Measurements from ENCODE around the gene C2CD2.

The C2CD2 gene

GRCh38 chr21:41898998-41899397, 54.8 kb downstream of the C2CD2 start:
- Mint-ChIP-seq H3K4me1 (ENCODE audit: low read depth) (peaks cover 15% of the 10 kb centered on the region), H3K27ac (no peak overlapping the region), H3K9me3 (no peaks in the 10 kb centered on the region), H3K36me3 (ENCODE audit: low read depth) (peaks cover 96% of the 10 kb centered on the region), H3K4me3 (no peak overlapping the region), H3K27me3 (peaks cover 3% of the 10 kb centered on the region)
- intact Hi-C loops (cut with micrococcal nuclease) = no loop called here

GRCh38 chr21:41897700-41898099, 56.1 kb downstream of the C2CD2 start:
- Mint-ChIP-seq H3K4me3 (no peak overlapping the region), H3K27ac (no peak overlapping the region), H3K9me3 (no peaks in the 10 kb centered on the region), H3K27me3 (peaks cover 3% of the 10 kb centered on the region), H3K36me3 (ENCODE audit: low read depth) (peaks cover 85% of the 10 kb centered on the region), H3K4me1 (ENCODE audit: low read depth) (peaks cover 15% of the 10 kb centered on the region)
- intact Hi-C loops (cut with micrococcal nuclease) = no loop called here

- H3K36me3 Mint-ChIP-seq (ENCODE audit: low read depth) = peaks cover 85% of the 10 kb centered on the region
- intact Hi-C loops (cut with micrococcal nuclease) = no loop called here
- H3K9me3 Mint-ChIP-seq = no peaks in the 10 kb centered on the region
- H3K27me3 Mint-ChIP-seq = peaks cover 3% of the 10 kb centered on the region
- H3K4me1 Mint-ChIP-seq (ENCODE audit: low read depth) = peaks cover 15% of the 10 kb centered on the region
- no peak overlapping the region for H3K4me3 Mint-ChIP-seq
- no peak overlapping the region for H3K27ac Mint-ChIP-seq
Measured at GRCh38 chr21:41897047-41897669, 56.7 kb downstream of the C2CD2 start.

- peaks cover 85% of the 10 kb centered on the region for H3K36me3 Mint-ChIP-seq (ENCODE audit: low read depth)
- intact Hi-C loops (cut with micrococcal nuclease) = no loop called here
- H3K4me3 Mint-ChIP-seq = no peak overlapping the region
- H3K27me3 Mint-ChIP-seq = peaks cover 3% of the 10 kb centered on the region
- no peaks in the 10 kb centered on the region for H3K9me3 Mint-ChIP-seq
- H3K27ac Mint-ChIP-seq = no peak overlapping the region
- peaks cover 9% of the 10 kb centered on the region for H3K4me1 Mint-ChIP-seq (ENCODE audit: low read depth)
Measured at GRCh38 chr21:41895643-41896493, 58.0 kb downstream of the C2CD2 start.

GRCh38 chr21:41894922-41895557, 58.8 kb downstream of the C2CD2 start:
- Mint-ChIP-seq H3K27ac (no peak overlapping the region), H3K9me3 (no peaks in the 10 kb centered on the region), H3K27me3 (peaks cover 3% of the 10 kb centered on the region), H3K4me1 (ENCODE audit: low read depth) (peaks cover 9% of the 10 kb centered on the region), H3K4me3 (no peak overlapping the region), H3K36me3 (ENCODE audit: low read depth) (peaks cover 85% of the 10 kb centered on the region)
- intact Hi-C loops (cut with micrococcal nuclease) = no loop called here

- H3K9me3 Mint-ChIP-seq = no peaks in the 10 kb centered on the region
- H3K27me3 Mint-ChIP-seq = peaks cover 3% of the 10 kb centered on the region
- H3K36me3 Mint-ChIP-seq (ENCODE audit: low read depth) = peaks cover 85% of the 10 kb centered on the region
- H3K27ac Mint-ChIP-seq = no peak overlapping the region
- H3K4me1 Mint-ChIP-seq (ENCODE audit: low read depth) = peaks cover 9% of the 10 kb centered on the region
- no peak overlapping the region for H3K4me3 Mint-ChIP-seq
- intact Hi-C loops (cut with micrococcal nuclease) = no loop called here
Measured at GRCh38 chr21:41894511-41894910, 59.3 kb downstream of the C2CD2 start.

- intact Hi-C loops (cut with micrococcal nuclease) = no loop called here
- peaks cover 9% of the 10 kb centered on the region for H3K4me1 Mint-ChIP-seq (ENCODE audit: low read depth)
- no peak overlapping the region for H3K27ac Mint-ChIP-seq
- H3K4me3 Mint-ChIP-seq = no peak overlapping the region
- no peaks in the 10 kb centered on the region for H3K9me3 Mint-ChIP-seq
- peaks cover 85% of the 10 kb centered on the region for H3K36me3 Mint-ChIP-seq (ENCODE audit: low read depth)
- H3K27me3 Mint-ChIP-seq = peaks cover 3% of the 10 kb centered on the region
Measured at GRCh38 chr21:41892726-41893125, 61.1 kb downstream of the C2CD2 start.

- H3K4me1 Mint-ChIP-seq (ENCODE audit: low read depth) = peaks cover 4% of the 10 kb centered on the region
- H3K36me3 Mint-ChIP-seq (ENCODE audit: low read depth) = peaks cover 74% of the 10 kb centered on the region
- H3K27ac Mint-ChIP-seq = no peak overlapping the region
- no peak overlapping the region for H3K4me3 Mint-ChIP-seq
- intact Hi-C loops (cut with micrococcal nuclease) = no loop called here
- H3K9me3 Mint-ChIP-seq = no peaks in the 10 kb centered on the region
- no peaks in the 10 kb centered on the region for H3K27me3 Mint-ChIP-seq
Measured at GRCh38 chr21:41891132-41891531, 62.7 kb downstream of the C2CD2 start.

- Mint-ChIP-seq H3K27me3 (peaks cover 3% of the 10 kb centered on the region), H3K4me3 (no peak overlapping the region), H3K4me1 (ENCODE audit: low read depth) (peaks cover 7% of the 10 kb centered on the region), H3K9me3 (no peaks in the 10 kb centered on the region), H3K27ac (no peak overlapping the region), H3K36me3 (ENCODE audit: low read depth) (peaks cover 67% of the 10 kb centered on the region)
- intact Hi-C loops (cut with micrococcal nuclease) = no loop called here
Measured at GRCh38 chr21:41890355-41890754, 63.5 kb downstream of the C2CD2 start.

GRCh38 chr21:41888749-41889376, 65.0 kb downstream of the C2CD2 start:
- no peaks in the 10 kb centered on the region for H3K9me3 Mint-ChIP-seq
- intact Hi-C loops (cut with micrococcal nuclease) = loop anchor here (10.0 kb wide), 1 partner anchor 56 kb away; no protein-coding TSS in a partner anchor
- H3K36me3 Mint-ChIP-seq (ENCODE audit: low read depth) = peaks cover 54% of the 10 kb centered on the region
- no peak overlapping the region for H3K27ac Mint-ChIP-seq
- H3K27me3 Mint-ChIP-seq = peaks cover 4% of the 10 kb centered on the region
- peaks cover 8% of the 10 kb centered on the region for H3K4me1 Mint-ChIP-seq (ENCODE audit: low read depth)
- H3K4me3 Mint-ChIP-seq = no peak overlapping the region

- no peaks in the 10 kb centered on the region for H3K9me3 Mint-ChIP-seq
- H3K27ac Mint-ChIP-seq = no peak overlapping the region
- H3K27me3 Mint-ChIP-seq = peaks cover 4% of the 10 kb centered on the region
- H3K36me3 Mint-ChIP-seq (ENCODE audit: low read depth) = peaks cover 51% of the 10 kb centered on the region
- intact Hi-C loops (cut with micrococcal nuclease) = loop anchor here (10.0 kb wide), 1 partner anchor 57 kb away; no protein-coding TSS in a partner anchor
- H3K4me1 Mint-ChIP-seq (ENCODE audit: low read depth) = peaks cover 8% of the 10 kb centered on the region
- no peak overlapping the region for H3K4me3 Mint-ChIP-seq
Measured at GRCh38 chr21:41887667-41888066, 66.2 kb downstream of the C2CD2 start.

- intact Hi-C loops (cut with micrococcal nuclease) = loop anchor here (10.0 kb wide), 1 partner anchor 58 kb away; no protein-coding TSS in a partner anchor
- Mint-ChIP-seq H3K4me3 (no peak overlapping the region), H3K4me1 (ENCODE audit: low read depth) (peaks cover 8% of the 10 kb centered on the region), H3K36me3 (ENCODE audit: low read depth) (peaks cover 38% of the 10 kb centered on the region), H3K27ac (no peak overlapping the region), H3K27me3 (peaks cover 4% of the 10 kb centered on the region), H3K9me3 (no peaks in the 10 kb centered on the region)
Measured at GRCh38 chr21:41886328-41886727, 67.5 kb downstream of the C2CD2 start.

GRCh38 chr21:41885341-41886024, 68.3 kb downstream of the C2CD2 start:
- intact Hi-C loops (cut with micrococcal nuclease) = loop anchor here (10.0 kb wide), 1 partner anchor 59 kb away; no protein-coding TSS in a partner anchor

More at GRCh38 chr21:41885341-41886024, 68.3 kb downstream of the C2CD2 start:
- peaks cover 4% of the 10 kb centered on the region for H3K27me3 Mint-ChIP-seq
- no peaks in the 10 kb centered on the region for H3K9me3 Mint-ChIP-seq
- peaks cover 29% of the 10 kb centered on the region for H3K36me3 Mint-ChIP-seq (ENCODE audit: low read depth)
- H3K4me1 Mint-ChIP-seq (ENCODE audit: low read depth) = peaks cover 8% of the 10 kb centered on the region
- no peak overlapping the region for H3K27ac Mint-ChIP-seq
- no peak overlapping the region for H3K4me3 Mint-ChIP-seq
